ENCODE results near the gene SVIL. TPM values are rescaled to one million over a fixed set of nuclear protein-coding genes. Genes with fewer than 3 reads are reported as not detected.
"Not testable (repeated sequence)": the region's sequence is repeated elsewhere in the genome, so short reads cannot be mapped to it uniquely, and the experiment has no call there.

SVIL gene
- total and polyA plus RNA-seq, 2 of the 13 experiments (the other 11 are each of a cell fraction or from before 2014, with no cell fraction given): 3.9 to 12.1 TPM

DNA sequence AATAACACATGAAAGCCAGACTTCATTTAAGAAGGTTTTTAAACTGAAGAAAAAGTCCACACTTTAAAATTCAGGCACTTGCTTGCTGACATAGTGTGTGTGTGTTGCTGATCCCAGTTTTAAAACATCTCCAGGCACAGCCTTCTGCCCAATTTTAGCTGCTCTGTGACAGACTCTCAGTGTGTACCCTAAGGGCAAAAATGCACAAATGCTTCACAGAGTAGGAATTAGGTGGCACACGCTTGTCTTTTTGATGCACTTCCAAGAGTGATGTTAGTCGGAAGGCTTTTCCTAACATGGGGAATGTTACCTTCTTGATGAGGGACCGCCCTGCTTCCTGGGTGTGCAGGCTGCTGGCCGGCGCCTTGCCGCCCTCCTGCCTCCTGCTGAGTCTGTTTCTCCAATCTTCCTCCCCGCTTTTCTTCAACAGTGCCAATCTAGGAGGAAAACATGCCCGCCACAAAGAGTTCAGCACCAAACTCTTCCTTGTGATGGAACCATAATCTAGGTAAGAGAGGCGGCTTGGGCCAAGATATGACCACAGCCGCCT lies 122.3 kb downstream of the SVIL start:
- DNase-seq (ENCODE audit: low spot score) (no peak), ATAC-seq (no peak), FAIRE-seq (no peak)
- Histone ChIP-seq H3K4me3 (replicated peaks in 1 of 3; ENCODE audit: insufficient read depth in 1 of 3, low read depth in 2 of 3, low read length in 3 of 3) (no peak overlapping the region), H3K4me2 (ENCODE audit: low read depth, low read length) (no peak overlapping the region), H3K9ac (ENCODE audit: insufficient read depth, low read depth, low read length) (no peak overlapping the region), H3K27me3 (ENCODE audit: control insufficient read depth in 1 of 2, insufficient read depth in 2 of 2, low read length in 2 of 2) (no peaks in the 10 kb centered on the region), H2AFZ (ENCODE audit: low read length) (no peak overlapping the region), H3K27ac (ENCODE audit: extremely low read length, insufficient read depth, low read length) (no peak overlapping the region), H3K79me2 (ENCODE audit: insufficient read depth, low read length) (no peaks in the 10 kb centered on the region), H3K36me3 (replicated peaks in 1 of 2; ENCODE audit: control insufficient read depth in 1 of 2, insufficient read depth in 2 of 2, low read length in 2 of 2) (peaks cover 0 to 6% of the 10 kb centered on the region in 2 experiments; a peak in 1 of 5 replicates), H3K4me1 (ENCODE audit: insufficient read depth, low read length) (peaks cover 16% of the 10 kb centered on the region), H4K20me1 (ENCODE audit: insufficient read depth, low read length) (no peaks in the 10 kb centered on the region), H3K9me3 (ENCODE audit: low read length) (no peaks in the 10 kb centered on the region)
- ChIA-PET CTCF (ENCODE audit: low intra/inter-chr PET ratio, low total read pairs) (interaction anchor here (0.9 to 1.5 kb wide), 2 partner anchors 23 to 79 kb away, joined by 3 read pairs; no protein-coding TSS in a partner anchor), POLR2A (interaction anchor here (0.6 kb wide), 1 partner anchor 193 kb away, joined by 3 read pairs; no protein-coding TSS in a partner anchor)
- in situ Hi-C loops (cut with HindIII; ENCODE audit: extremely low pct_ligation_motif_present, low pct_unique_long_range_greater_than_20kb) (no loop called here), intact Hi-C loops (cut with micrococcal nuclease; ENCODE audit: unreplicated experiment) (no loop called here)
- TF ChIP-seq NR2F1 (CRISPR knock-in tag; IDR thresholded peaks at IDR 0.05) (no peak), MIER3 (CRISPR knock-in tag; IDR thresholded peaks at IDR 0.05; ENCODE audit: borderline replicate concordance) (no peak), GABPB1 (CRISPR knock-in tag; IDR thresholded peaks at IDR 0.05) (no peak), ZNF629 (CRISPR knock-in tag; conservative IDR thresholded peaks at IDR 0.05) (no peak), SRF (IDR thresholded peaks at IDR 0.05; ENCODE audit: low read depth, low read length) (no peak), ZNF713 (CRISPR knock-in tag; IDR thresholded peaks at IDR 0.05) (no peak), GZF1 (CRISPR knock-in tag; IDR thresholded peaks at IDR 0.05) (no peak), SOX6 (IDR thresholded peaks at IDR 0.05) (no peak), SOX6 (CRISPR knock-in tag; IDR thresholded peaks at IDR 0.05) (no peak), TEAD2 (CRISPR knock-in tag; IDR thresholded peaks at IDR 0.05) (no peak)
- TF ChIP-seq, protein P1, sequence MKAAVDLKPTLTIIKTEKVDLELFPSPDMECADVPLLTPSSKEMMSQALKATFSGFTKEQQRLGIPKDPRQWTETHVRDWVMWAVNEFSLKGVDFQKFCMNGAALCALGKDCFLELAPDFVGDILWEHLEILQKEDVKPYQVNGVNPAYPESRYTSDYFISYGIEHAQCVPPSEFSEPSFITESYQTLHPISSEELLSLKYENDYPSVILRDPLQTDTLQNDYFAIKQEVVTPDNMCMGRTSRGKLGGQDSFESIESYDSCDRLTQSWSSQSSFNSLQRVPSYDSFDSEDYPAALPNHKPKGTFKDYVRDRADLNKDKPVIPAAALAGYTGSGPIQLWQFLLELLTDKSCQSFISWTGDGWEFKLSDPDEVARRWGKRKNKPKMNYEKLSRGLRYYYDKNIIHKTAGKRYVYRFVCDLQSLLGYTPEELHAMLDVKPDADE (CRISPR knock-in tag; IDR thresholded peaks at IDR 0.05): no peak
- TF ChIP-seq, protein P2, sequence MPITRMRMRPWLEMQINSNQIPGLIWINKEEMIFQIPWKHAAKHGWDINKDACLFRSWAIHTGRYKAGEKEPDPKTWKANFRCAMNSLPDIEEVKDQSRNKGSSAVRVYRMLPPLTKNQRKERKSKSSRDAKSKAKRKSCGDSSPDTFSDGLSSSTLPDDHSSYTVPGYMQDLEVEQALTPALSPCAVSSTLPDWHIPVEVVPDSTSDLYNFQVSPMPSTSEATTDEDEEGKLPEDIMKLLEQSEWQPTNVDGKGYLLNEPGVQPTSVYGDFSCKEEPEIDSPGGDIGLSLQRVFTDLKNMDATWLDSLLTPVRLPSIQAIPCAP (CRISPR knock-in tag; IDR thresholded peaks at IDR 0.05; ENCODE audit: low read depth): no peak
- 99% methylated on average over 10 of the region's 10 CpGs for WGBS (ENCODE audit: low lambda C conversion rate)
- BruUV-seq (replicated peaks): no TSS peak

DNA sequence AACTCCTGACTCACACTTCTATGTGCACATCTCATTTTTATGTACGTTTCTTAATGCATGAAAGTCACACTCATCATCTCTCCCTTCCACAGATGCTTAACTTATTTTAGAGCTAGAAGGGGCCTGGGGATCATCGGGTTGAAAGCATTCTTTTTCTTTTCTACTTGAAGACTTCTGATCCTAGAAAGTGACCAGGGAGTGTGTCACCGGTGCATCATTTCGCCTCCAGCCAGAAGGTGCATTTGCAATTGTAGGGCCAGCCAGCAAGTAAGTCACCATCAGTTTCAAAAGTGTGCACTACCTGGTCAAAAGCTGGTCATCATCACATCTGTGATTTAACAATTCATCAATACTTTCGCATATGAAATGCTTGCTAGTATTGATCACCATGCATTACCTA lies 123.0 kb downstream of the SVIL start:
- 93% methylated on average over 5 of the region's 5 CpGs for WGBS (ENCODE audit: low lambda C conversion rate)
- H3K9me3 ChIP-seq (ENCODE audit: low read length); H3K27ac ChIP-seq (ENCODE audit: extremely low read length, insufficient read depth, low read length); H4K20me1 ChIP-seq (ENCODE audit: insufficient read depth, low read length); ATAC-seq; BruUV-seq (replicated peaks); H3K4me2 ChIP-seq (ENCODE audit: low read depth, low read length); intact Hi-C loops (cut with micrococcal nuclease; ENCODE audit: unreplicated experiment); H3K79me2 ChIP-seq (ENCODE audit: insufficient read depth, low read length); H3K27me3 ChIP-seq (ENCODE audit: control insufficient read depth in 1 of 2, insufficient read depth in 2 of 2, low read length in 2 of 2); DNase-seq (ENCODE audit: low spot score); H3K9ac ChIP-seq (ENCODE audit: insufficient read depth, low read depth, low read length); H3K4me3 ChIP-seq (replicated peaks in 1 of 3; ENCODE audit: insufficient read depth in 1 of 3, low read depth in 2 of 3, low read length in 3 of 3); in situ Hi-C loops (cut with HindIII; ENCODE audit: extremely low pct_ligation_motif_present, low pct_unique_long_range_greater_than_20kb); H3K36me3 ChIP-seq (replicated peaks in 1 of 2; ENCODE audit: control insufficient read depth in 1 of 2, insufficient read depth in 2 of 2, low read length in 2 of 2); POLR2A ChIA-PET; H2AFZ ChIP-seq (ENCODE audit: low read length): not testable (repeated sequence)
- FAIRE-seq: peak; percentile 36
- CTCF ChIA-PET (ENCODE audit: low intra/inter-chr PET ratio, low total read pairs): interaction anchor here (1.5 kb wide), 1 partner anchor 23 kb away, joined by 3 read pairs; no protein-coding TSS in a partner anchor
- H3K4me1 ChIP-seq (ENCODE audit: insufficient read depth, low read length): peaks cover 16% of the 10 kb centered on the region
